Mesendoderm (in vitro differentiated cells): ENCODE results near the gene OR8B2.
A peak's percentile ranks its signal among the peaks of the same experiment; 100 is the strongest.
"Not testable (repeated sequence)": the region's sequence is repeated elsewhere in the genome, so short reads cannot be mapped to it uniquely, and the experiment has no call there.

ENCODE experiments used
- DNase-seq: peaks from one replicate; pipeline ENCODE4 v3.0.0; 2013
- H2AK5ac ChIP-seq: 2 replicates; pipeline ENCODE4 v1.6.1; 2013; ENCODE audit warnings: low read length, inconsistent platforms
- H2BK120ac ChIP-seq: 2 replicates; pipeline ENCODE4 v1.6.1; 2013; ENCODE audit warnings: low read depth, mild to moderate bottlenecking, low read length, moderate library complexity, mixed read lengths
- H2BK15ac ChIP-seq: replicated peaks from 2 replicates; pipeline ENCODE4 v1.6.1; 2013; ENCODE audit warnings: low read depth, mild to moderate bottlenecking, moderate library complexity
- H2BK5ac ChIP-seq: 2 replicates; pipeline ENCODE4 v1.6.1; 2013; ENCODE audit warnings: low read length, inconsistent platforms
- H3K18ac ChIP-seq: 2 replicates; pipeline ENCODE4 v1.6.1; 2013; ENCODE audit warnings: mild to moderate bottlenecking, low read length, mixed read lengths
- H3K23ac ChIP-seq: one replicate; pipeline ENCODE4 v1.6.1; 2013; ENCODE audit warnings: low read length
- H3K27ac ChIP-seq: 2 replicates; pipeline ENCODE4 v1.5.1; 2013; ENCODE audit warnings: low read depth, mild to moderate bottlenecking, inconsistent platforms, low read length, moderate library complexity
- H3K27me3 ChIP-seq: 2 replicates; pipeline ENCODE4 v1.6.1; 2013; ENCODE audit warnings: low read length, control low read depth, mild to moderate bottlenecking, inconsistent platforms; ENCODE audit not compliant: insufficient read depth, poor library complexity
- H3K36me3 ChIP-seq: 2 replicates; pipeline ENCODE4 v1.6.1; 2013; ENCODE audit warnings: low read length, inconsistent platforms; ENCODE audit not compliant: control insufficient read depth, insufficient read depth
- H3K4ac ChIP-seq: one replicate; pipeline ENCODE4 v1.6.1; 2013; ENCODE audit warnings: low read depth, mild to moderate bottlenecking, low read length, moderate library complexity
- H3K4me1 ChIP-seq: 2 replicates; pipeline ENCODE4 v1.6.1; 2013; ENCODE audit warnings: low read depth, low read length, inconsistent platforms; ENCODE audit not compliant: control insufficient read depth
- H3K4me2 ChIP-seq: 2 replicates; pipeline ENCODE4 v1.6.1; 2013; ENCODE audit warnings: low read length
- H3K4me3 ChIP-seq: 2 replicates; pipeline ENCODE4 v1.5.1; 2013; ENCODE audit warnings: mild to moderate bottlenecking, low read length
- H3K56ac ChIP-seq: one replicate; pipeline ENCODE4 v1.6.1; 2013; ENCODE audit warnings: low read length
- H3K79me1 ChIP-seq: 2 replicates; pipeline ENCODE4 v1.6.1; 2013; ENCODE audit warnings: low read length, inconsistent platforms
- H3K79me2 ChIP-seq: 2 replicates; pipeline ENCODE4 v1.6.1; 2013; ENCODE audit warnings: mild to moderate bottlenecking, low read length; ENCODE audit not compliant: control insufficient read depth, insufficient read depth
- H3K9ac ChIP-seq: 2 replicates; pipeline ENCODE4 v1.6.1; 2013; ENCODE audit warnings: low read length, inconsistent platforms
- H4K5ac ChIP-seq: one replicate; pipeline ENCODE4 v1.6.1; 2013; ENCODE audit warnings: low read length
- H4K8ac ChIP-seq: one replicate; pipeline ENCODE4 v1.6.1; 2013; ENCODE audit warnings: low read depth, mild to moderate bottlenecking, control low read depth, low read length, moderate library complexity
- WGBS: extraction: QIAGEN DNeasy Blood & Tissue Kit; methylation state at CpG from one replicate; pipeline ENCODE4 v1.1.7; 2013; ENCODE audit warnings: low lambda C conversion rate, missing lambda C conversion rate; ENCODE audit not compliant: insufficient coverage; ENCODE audit errors: extremely low coverage; 5-methylcytosine and 5-hydroxymethylcytosine counted together

Gene OR8B2

GRCh38 chr11:124405581-124405980 lies 21.3 kb upstream of the OR8B2 start:
- Histone ChIP-seq H3K23ac (no peak overlapping the region), H3K36me3 (no peaks in the 10 kb centered on the region), H3K4me3 (no peak overlapping the region), H3K4ac (no peak overlapping the region), H3K27me3 (no peaks in the 10 kb centered on the region), H3K4me1 (no peaks in the 10 kb centered on the region), H3K56ac (no peak overlapping the region), H3K9ac (no peak overlapping the region), H4K5ac (no peak overlapping the region), H2BK5ac (no peak overlapping the region), H3K27ac (no peak overlapping the region), H4K8ac (no peak overlapping the region), H3K79me1 (no peaks in the 10 kb centered on the region), H3K18ac (no peak overlapping the region), H3K79me2 (no peaks in the 10 kb centered on the region), H2AK5ac (no peak overlapping the region), H3K4me2 (no peak overlapping the region), H2BK15ac (no peak overlapping the region), H2BK120ac (no peak overlapping the region)
- no peak for DNase-seq
- no CpG with 5 or more reads among the region's 2 CpGs for WGBS

GRCh38 chr11:124403186-124403585 lies 18.9 kb upstream of the OR8B2 start:
- H4K5ac ChIP-seq, H3K27me3 ChIP-seq, H2AK5ac ChIP-seq, H3K79me2 ChIP-seq, H3K79me1 ChIP-seq, H3K18ac ChIP-seq, H2BK5ac ChIP-seq, H3K4me1 ChIP-seq, H3K9ac ChIP-seq, H2BK15ac ChIP-seq, H3K27ac ChIP-seq, H3K4me2 ChIP-seq, H2BK120ac ChIP-seq, DNase-seq, H3K56ac ChIP-seq, H3K23ac ChIP-seq, H3K4me3 ChIP-seq, H4K8ac ChIP-seq, H3K36me3 ChIP-seq, H3K4ac ChIP-seq: not testable (repeated sequence)
- no CpG with 5 or more reads among the region's 27 CpGs for WGBS

- no peak overlapping the region for H4K5ac ChIP-seq
- H3K4me1 ChIP-seq, result no peaks in the 10 kb centered on the region
- H2BK5ac ChIP-seq, result no peak overlapping the region
- H2BK120ac ChIP-seq, result no peak overlapping the region
- peak; percentile 85 for DNase-seq
- H2BK15ac ChIP-seq, result no peak overlapping the region
- H3K23ac ChIP-seq, result no peak overlapping the region
- no peak overlapping the region for H3K4ac ChIP-seq
- H3K36me3 ChIP-seq, result no peaks in the 10 kb centered on the region
- H4K8ac ChIP-seq, result no peak overlapping the region
- H3K9ac ChIP-seq, result no peak overlapping the region
- WGBS, result no CpG with 5 or more reads among the region's 8 CpGs
- H3K79me1 ChIP-seq, result no peaks in the 10 kb centered on the region
- no peak overlapping the region for H3K27ac ChIP-seq
- no peak overlapping the region for H2AK5ac ChIP-seq
- H3K4me2 ChIP-seq, result no peak overlapping the region
- H3K56ac ChIP-seq, result no peak overlapping the region
- H3K4me3 ChIP-seq, result no peak overlapping the region
- no peaks in the 10 kb centered on the region for H3K79me2 ChIP-seq
- no peak overlapping the region for H3K18ac ChIP-seq
- H3K27me3 ChIP-seq, result no peaks in the 10 kb centered on the region
Observed at GRCh38 chr11:124402326-124402922, 18.1 kb upstream of the OR8B2 start.

GRCh38 chr11:124398924-124399323 lies 14.6 kb upstream of the OR8B2 start, which contains the start of gene OR8B3:
OR8B3 (minus strand) TSS chr11:124399024; CDS start chr11:124397351, 1,673 bp downstream.
- Histone ChIP-seq H3K18ac (no peak within 1 kb of the TSS), H3K79me2 (no peaks in the 10 kb centered on the region), H2BK5ac (no peak within 1 kb of the TSS), H2AK5ac (no peak within 1 kb of the TSS), H3K4me3 (no peak within 1 kb of the TSS), H3K36me3 (no peaks in the 10 kb centered on the region), H4K5ac (no peak within 1 kb of the TSS), H3K4me1 (no peaks in the 10 kb centered on the region), H4K8ac (no peak within 1 kb of the TSS), H3K27ac (no peak within 1 kb of the TSS), H3K27me3 (no peaks in the 10 kb centered on the region), H3K56ac (no peak within 1 kb of the TSS), H3K4me2 (no peak within 1 kb of the TSS), H2BK120ac (no peak within 1 kb of the TSS), H3K79me1 (no peaks in the 10 kb centered on the region), H3K4ac (no peak within 1 kb of the TSS), H3K9ac (no peak within 1 kb of the TSS), H2BK15ac (no peak within 1 kb of the TSS), H3K23ac (no peak within 1 kb of the TSS)
- no peak for DNase-seq

GRCh38 chr11:124396847-124397246 lies 12.5 kb upstream of the OR8B2 start:
- H3K23ac ChIP-seq, H2AK5ac ChIP-seq, H3K4ac ChIP-seq, H3K4me2 ChIP-seq, H3K27me3 ChIP-seq, H3K4me3 ChIP-seq, H3K36me3 ChIP-seq, H2BK15ac ChIP-seq, H3K79me1 ChIP-seq, H4K5ac ChIP-seq, H2BK120ac ChIP-seq, H3K18ac ChIP-seq, H2BK5ac ChIP-seq, DNase-seq, H3K27ac ChIP-seq, H3K79me2 ChIP-seq, H3K4me1 ChIP-seq, H3K56ac ChIP-seq, H4K8ac ChIP-seq, H3K9ac ChIP-seq: not testable (repeated sequence)
- no CpG with 5 or more reads among the region's 4 CpGs for WGBS

- WGBS, result no CpG with 5 or more reads among the region's 3 CpGs
- Histone ChIP-seq H3K23ac (no peak overlapping the region), H3K4ac (no peak overlapping the region), H3K79me1 (no peaks in the 10 kb centered on the region), H3K36me3 (no peaks in the 10 kb centered on the region), H3K4me3 (no peak overlapping the region), H3K18ac (no peak overlapping the region), H3K9ac (no peak overlapping the region), H2BK120ac (no peak overlapping the region), H4K5ac (no peak overlapping the region), H3K27ac (no peak overlapping the region), H3K56ac (no peak overlapping the region), H4K8ac (no peak overlapping the region), H3K4me2 (no peak overlapping the region), H3K27me3 (no peaks in the 10 kb centered on the region), H3K79me2 (no peaks in the 10 kb centered on the region), H3K4me1 (no peaks in the 10 kb centered on the region), H2BK15ac (no peak overlapping the region), H2BK5ac (no peak overlapping the region), H2AK5ac (no peak overlapping the region)
- DNase-seq, result peak; percentile 25
Observed at GRCh38 chr11:124394408-124394807, 10.1 kb upstream of the OR8B2 start.
